PC-3 (cell line): ENCODE results near the gene IFI44L.

Source experiments
- EZH2 ChIP-seq: fragments of 300-600 bp; sonication (generic); IDR thresholded peaks from one replicate; pipeline ENCODE4 v1.6.1; 2017; ENCODE audit warnings: antibody characterized with exemption, mild to moderate bottlenecking, low read length; ENCODE audit not compliant: unreplicated experiment
- TF ChIP-seq, protein P1 (sequence below): fragments of 300-600 bp; sonication (generic); conservative IDR thresholded peaks from 2 replicates; pipeline ENCODE4 v1.5.1; 2017; ENCODE audit warnings: antibody characterized with exemption, low read depth, mild to moderate bottlenecking, low read length

DNA sequence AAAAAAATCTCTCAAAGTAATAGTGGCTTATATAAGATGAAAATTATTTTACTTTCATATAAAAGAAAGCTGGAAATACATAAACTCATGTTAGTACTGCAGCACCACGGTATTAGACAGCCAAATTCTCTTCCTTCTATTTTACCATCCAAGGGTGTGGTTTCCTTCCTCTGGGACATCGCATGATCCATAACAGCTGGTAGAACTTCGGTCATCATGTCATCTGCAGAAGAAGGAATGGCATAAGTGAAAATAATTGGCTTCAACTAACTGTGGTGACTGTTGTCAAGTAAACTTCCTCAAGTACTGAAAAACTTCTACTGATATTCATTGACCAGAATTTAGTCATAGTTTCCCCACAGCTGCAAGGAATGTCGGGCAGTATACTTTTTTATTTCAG is 28.3 kb upstream of the IFI44L start:
- TF ChIP-seq, protein P1, sequence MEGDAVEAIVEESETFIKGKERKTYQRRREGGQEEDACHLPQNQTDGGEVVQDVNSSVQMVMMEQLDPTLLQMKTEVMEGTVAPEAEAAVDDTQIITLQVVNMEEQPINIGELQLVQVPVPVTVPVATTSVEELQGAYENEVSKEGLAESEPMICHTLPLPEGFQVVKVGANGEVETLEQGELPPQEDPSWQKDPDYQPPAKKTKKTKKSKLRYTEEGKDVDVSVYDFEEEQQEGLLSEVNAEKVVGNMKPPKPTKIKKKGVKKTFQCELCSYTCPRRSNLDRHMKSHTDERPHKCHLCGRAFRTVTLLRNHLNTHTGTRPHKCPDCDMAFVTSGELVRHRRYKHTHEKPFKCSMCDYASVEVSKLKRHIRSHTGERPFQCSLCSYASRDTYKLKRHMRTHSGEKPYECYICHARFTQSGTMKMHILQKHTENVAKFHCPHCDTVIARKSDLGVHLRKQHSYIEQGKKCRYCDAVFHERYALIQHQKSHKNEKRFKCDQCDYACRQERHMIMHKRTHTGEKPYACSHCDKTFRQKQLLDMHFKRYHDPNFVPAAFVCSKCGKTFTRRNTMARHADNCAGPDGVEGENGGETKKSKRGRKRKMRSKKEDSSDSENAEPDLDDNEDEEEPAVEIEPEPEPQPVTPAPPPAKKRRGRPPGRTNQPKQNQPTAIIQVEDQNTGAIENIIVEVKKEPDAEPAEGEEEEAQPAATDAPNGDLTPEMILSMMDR = no peak
- no peak for TF ChIP-seq EZH2
